ENCODE measurements around the gene CMTM8. TPM values are rescaled to one million over a fixed set of nuclear protein-coding genes. Genes with fewer than 3 reads are reported as not detected.

CMTM8 gene
- total and polyA plus RNA-seq, 12 donors: 2.1 to 8.4 (median 3.5) TPM

DNA sequence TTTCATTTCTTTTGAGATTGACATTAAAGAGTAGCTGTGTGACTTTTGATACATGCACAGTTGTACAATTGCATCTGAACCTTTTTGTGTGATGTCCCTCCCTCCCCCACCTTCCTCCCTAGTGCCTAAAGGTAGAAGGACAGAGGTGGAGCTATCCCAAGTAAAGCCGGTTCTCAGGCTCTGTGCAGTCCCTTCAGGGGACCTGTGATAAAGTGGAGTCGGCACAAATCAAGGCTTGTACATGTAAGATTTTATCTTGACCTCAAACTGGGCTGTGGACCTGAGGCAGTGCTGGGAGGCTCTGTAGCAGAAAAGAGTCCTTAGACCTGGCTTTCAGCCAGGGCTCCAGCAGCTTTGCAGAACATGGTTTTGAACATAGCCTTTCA lies 97.6 kb downstream of the CMTM8 start:
- ATAC-seq (no peak), DNase-seq (no peak)
- no peak overlapping the region for H3K27ac ChIP-seq
- 39% methylated on average over 2 of the region's 2 CpGs for WGBS, 2 donors
- TF ChIP-seq, protein P1, sequence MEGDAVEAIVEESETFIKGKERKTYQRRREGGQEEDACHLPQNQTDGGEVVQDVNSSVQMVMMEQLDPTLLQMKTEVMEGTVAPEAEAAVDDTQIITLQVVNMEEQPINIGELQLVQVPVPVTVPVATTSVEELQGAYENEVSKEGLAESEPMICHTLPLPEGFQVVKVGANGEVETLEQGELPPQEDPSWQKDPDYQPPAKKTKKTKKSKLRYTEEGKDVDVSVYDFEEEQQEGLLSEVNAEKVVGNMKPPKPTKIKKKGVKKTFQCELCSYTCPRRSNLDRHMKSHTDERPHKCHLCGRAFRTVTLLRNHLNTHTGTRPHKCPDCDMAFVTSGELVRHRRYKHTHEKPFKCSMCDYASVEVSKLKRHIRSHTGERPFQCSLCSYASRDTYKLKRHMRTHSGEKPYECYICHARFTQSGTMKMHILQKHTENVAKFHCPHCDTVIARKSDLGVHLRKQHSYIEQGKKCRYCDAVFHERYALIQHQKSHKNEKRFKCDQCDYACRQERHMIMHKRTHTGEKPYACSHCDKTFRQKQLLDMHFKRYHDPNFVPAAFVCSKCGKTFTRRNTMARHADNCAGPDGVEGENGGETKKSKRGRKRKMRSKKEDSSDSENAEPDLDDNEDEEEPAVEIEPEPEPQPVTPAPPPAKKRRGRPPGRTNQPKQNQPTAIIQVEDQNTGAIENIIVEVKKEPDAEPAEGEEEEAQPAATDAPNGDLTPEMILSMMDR (IDR thresholded peaks at IDR 0.05): no peak
- H3K4me1 ChIP-seq: peaks cover 0 to 24% (median 5%) of the 10 kb centered on the region in 9 donors
- H3K9me3 ChIP-seq: peaks cover 0 to 5% (median 0%) of the 10 kb centered on the region in 11 donors
- no peaks in the 10 kb centered on the region for H3K27me3 ChIP-seq
- no peak overlapping the region for H3K4me3 ChIP-seq
- intact Hi-C loops (cut with DNase I): loop anchor here in 8 of 10 donors (5.0 to 10.0 kb wide), 3 partner anchors 39 to 421 kb away; no protein-coding TSS in a partner anchor
- no peaks in the 10 kb centered on the region for H3K36me3 ChIP-seq

DNA sequence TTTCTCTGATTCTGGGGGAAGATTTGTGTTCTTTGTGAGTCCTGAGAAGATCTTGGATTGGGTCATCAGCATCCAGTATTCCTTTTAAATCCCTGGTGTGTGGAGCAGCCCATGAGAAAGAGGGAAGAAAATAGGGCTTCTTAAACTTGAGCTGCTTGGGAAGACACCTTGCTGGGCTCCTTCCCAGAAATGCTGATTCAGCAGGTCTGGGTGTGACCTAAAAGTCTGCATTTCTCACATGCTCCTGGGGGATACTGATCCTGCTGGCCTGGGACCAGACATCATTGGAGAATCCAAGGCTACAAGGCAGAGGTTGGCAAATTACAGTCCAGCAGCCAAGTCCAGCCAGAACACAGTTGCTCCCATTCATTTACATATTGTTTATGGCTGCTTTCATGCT lies 99.0 kb downstream of the CMTM8 start:
- no peak for ATAC-seq
- no peak overlapping the region for H3K4me3 ChIP-seq
- no peak overlapping the region for H3K27ac ChIP-seq
- intact Hi-C loops (cut with DNase I): loop anchor here in 8 of 10 donors (5.0 to 10.0 kb wide), 3 partner anchors 40 to 423 kb away; no protein-coding TSS in a partner anchor
- no peaks in the 10 kb centered on the region for H3K27me3 ChIP-seq
- H3K4me1 ChIP-seq: peaks cover 0 to 24% (median 5%) of the 10 kb centered on the region in 9 donors
- TF ChIP-seq, protein P1 (IDR thresholded peaks at IDR 0.05): no peak
- H3K36me3 ChIP-seq: no peaks in the 10 kb centered on the region
- H3K9me3 ChIP-seq: peaks cover 0 to 5% (median 0%) of the 10 kb centered on the region in 11 donors
- DNase-seq: no peak

DNA sequence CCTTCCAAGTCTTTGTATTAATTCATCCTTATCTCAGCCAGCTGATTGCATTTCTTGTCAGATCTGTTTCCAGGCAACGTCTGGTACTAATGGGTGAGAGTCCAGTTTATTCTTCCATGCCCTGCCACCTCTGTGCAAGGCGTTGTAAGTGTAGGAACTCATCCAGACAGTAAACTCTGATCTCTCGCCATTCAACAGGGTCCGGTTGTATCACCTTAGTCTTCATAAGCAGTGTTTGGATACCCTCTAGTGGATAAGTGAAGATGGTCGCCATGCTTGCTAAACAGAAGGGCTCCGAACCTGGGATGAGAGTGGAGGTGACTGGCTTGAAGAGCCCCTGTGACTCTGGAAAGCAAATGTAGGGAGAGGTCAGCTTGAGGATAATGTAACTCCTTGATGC lies 101.6 kb downstream of the CMTM8 start:
- 39 to 41% methylated on average over 6 of the region's 6 CpGs for whole genome bisulfite sequencing, 2 donors
- Histone ChIP-seq H3K36me3 (no peaks in the 10 kb centered on the region), H3K27ac (no peak overlapping the region), H3K4me3 (no peak overlapping the region), H3K27me3 (no peaks in the 10 kb centered on the region), H3K4me1 (peaks cover 0 to 24% (median 5%) of the 10 kb centered on the region in 9 donors), H3K9me3 (peaks cover 0 to 5% (median 0%) of the 10 kb centered on the region in 11 donors)
- DNase-seq: peak in 1 of 2 donors; percentile 17
- intact Hi-C loops (cut with DNase I): loop anchor here in 9 of 10 donors (1.0 to 10.0 kb wide), 6 partner anchors 43 to 165 kb away; no protein-coding TSS in a partner anchor
- TF ChIP-seq, protein P1 (IDR thresholded peaks at IDR 0.05): peak; percentile 14 to 69 (median 60)
- peak; percentile 55 to 86 (median 81) for ATAC-seq

DNA sequence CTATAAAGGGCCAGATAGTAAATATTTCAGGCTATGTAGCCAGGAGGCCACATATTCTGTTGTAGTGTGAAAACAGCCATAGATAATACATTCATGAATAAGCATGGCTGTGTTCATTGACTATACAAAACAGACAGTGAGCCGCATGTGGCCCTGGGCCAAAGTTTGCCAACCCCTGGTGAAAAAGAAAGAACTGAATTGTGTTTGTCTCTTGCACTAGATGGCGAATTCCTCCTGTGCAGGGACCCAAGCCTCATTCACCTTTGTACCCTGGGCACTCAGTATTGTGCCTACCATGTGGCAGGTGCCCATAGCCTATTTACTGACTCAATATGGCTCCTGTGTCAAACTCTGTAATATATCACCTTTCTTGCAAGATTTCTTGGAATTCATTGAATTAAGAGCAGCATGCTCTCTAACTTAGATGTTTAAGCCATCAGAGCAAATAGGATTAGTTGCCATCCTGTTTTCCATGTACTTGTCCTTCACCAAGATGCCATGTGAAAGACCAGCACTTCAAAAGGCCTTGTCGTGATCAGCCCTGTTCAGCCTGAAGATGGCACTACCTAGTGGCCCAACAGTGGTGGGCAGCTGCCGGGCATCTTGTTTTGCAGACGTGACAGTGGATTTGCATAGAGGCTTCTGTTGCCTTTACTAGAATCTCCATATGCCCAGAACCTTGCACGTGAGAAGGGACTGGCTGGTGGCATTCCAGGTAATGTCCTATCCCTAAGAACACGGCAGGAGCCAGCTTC lies 102.3 kb downstream of the CMTM8 start:
- H3K36me3 ChIP-seq: no peaks in the 10 kb centered on the region
- TF ChIP-seq, protein P1 (IDR thresholded peaks at IDR 0.05): no peak
- H3K27ac ChIP-seq: no peak overlapping the region
- no peak for ATAC-seq
- WGBS, 2 donors: 84 to 88% methylated on average over 7 of the region's 7 CpGs
- intact Hi-C loops (cut with DNase I): loop anchor here in 9 of 10 donors (1.0 to 10.0 kb wide), 6 partner anchors 43 to 166 kb away; no protein-coding TSS in a partner anchor
- no peak for DNase-seq
- peaks cover 0 to 18% (median 5%) of the 10 kb centered on the region in 9 donors for H3K4me1 ChIP-seq
- peaks cover 0 to 7% (median 0%) of the 10 kb centered on the region in 11 donors for H3K9me3 ChIP-seq
- H3K4me3 ChIP-seq: no peak overlapping the region
- no peaks in the 10 kb centered on the region for H3K27me3 ChIP-seq

All from heart right ventricle (tissue), 16 donors.